ENCODE data around the gene PCNX2.

PCNX2 gene

DNA sequence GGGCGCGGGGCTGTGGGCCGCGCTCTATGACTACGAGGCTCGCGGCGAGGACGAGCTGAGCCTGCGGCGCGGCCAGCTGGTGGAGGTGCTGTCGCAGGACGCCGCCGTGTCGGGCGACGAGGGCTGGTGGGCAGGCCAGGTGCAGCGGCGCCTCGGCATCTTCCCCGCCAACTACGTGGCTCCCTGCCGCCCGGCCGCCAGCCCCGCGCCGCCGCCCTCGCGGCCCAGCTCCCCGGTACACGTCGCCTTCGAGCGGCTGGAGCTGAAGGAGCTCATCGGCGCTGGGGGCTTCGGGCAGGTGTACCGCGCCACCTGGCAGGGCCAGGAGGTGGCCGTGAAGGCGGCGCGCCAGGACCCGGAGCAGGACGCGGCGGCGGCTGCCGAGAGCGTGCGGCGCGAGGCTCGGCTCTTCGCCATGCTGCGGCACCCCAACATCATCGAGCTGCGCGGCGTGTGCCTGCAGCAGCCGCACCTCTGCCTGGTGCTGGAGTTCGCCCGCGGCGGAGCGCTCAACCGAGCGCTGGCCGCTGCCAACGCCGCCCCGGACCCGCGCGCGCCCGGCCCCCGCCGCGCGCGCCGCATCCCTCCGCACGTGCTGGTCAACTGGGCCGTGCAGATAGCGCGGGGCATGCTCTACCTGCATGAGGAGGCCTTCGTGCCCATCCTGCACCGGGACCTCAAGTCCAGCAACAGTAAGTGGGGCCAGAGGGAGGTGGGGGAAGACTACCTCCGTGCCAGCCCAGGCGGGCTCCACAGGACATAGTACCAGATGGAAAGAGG, 32.8 kb upstream of the PCNX2 start:
- TF ChIP-seq CTCF (IDR thresholded peaks at IDR 0.05; ENCODE audit: low read depth, low read length, missing control alignments): no peak
- peak overlapping the region; percentile 49 for H3K4me3 ChIP-seq (replicated peaks; ENCODE audit: low read depth, low read length)
- no peak for DNase-seq (ENCODE audit: extremely low read depth, low read depth)

DNA sequence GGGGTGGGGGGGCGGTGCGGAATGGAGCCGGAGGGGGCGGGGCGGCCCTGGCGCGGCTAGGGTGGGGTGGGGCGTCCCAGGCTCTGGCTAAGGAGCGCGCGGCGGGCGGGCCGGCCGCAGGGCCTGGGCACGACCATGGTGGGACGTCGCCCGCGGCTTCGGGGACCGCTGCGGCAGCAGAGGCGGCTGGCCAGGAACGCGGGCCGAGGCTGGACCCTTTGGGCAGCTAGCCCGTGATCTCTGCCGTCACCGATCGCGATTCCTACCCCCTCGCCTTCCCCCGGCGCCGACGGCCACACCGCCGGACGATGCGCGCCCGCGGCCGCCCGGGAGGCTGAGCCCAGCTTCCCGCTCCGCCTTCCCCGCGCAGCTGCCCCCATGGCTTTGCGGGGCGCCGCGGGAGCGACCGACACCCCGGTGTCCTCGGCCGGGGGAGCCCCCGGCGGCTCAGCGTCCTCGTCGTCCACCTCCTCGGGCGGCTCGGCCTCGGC, 32.2 kb upstream of the PCNX2 start, which contains the start of gene MAP3K21:
Gene MAP3K21 (plus strand): TSS at position 74 of the 491 bp plus-strand sequence. CDS start 305 bp downstream, at position 379.
- H3K4me3 ChIP-seq (replicated peaks; ENCODE audit: low read depth, low read length): peak within 1 kb of the TSS; percentile 49
- no peak for DNase-seq (ENCODE audit: extremely low read depth, low read depth)
- no peak for TF ChIP-seq CTCF (IDR thresholded peaks at IDR 0.05; ENCODE audit: low read depth, low read length, missing control alignments)

DNA sequence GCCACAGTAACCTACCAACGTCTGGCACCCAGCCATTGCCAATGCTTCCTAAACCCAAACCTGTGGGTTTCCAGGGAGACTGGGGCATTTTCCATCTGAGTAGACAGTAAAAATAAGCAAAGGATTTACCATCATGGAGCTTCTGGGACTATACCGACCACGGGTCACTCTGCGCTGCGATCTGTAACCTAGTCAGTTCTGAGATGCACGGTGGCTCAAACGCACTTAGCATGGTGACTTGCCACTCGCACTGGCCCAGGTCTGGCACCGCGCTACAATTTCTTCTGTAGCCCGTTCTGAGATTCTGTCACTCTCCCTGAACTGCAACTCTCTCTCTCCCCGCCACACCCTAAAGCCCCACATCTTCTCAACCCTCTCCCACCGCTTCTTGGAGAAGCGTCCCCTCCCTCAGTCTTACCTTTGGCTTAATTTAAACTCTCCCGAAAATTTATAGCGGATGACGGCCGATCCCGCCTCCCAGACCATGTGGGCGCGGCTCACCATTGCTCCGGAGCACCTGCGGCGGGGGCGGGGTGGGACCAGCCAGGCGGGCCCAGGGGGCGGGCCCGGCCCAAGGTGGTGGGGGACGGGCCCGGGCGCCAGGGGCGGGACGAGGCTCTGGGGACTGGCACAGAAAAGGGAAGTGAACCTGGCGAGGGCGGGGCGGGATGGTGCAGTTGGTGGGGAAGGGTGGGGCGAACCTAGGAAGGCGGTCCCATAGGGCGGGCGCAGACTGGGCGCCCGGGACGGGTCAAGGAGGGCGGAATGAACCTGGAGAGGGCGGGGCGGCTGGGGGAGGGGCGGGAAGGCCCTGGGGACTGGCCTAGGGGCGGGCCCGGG, 31.5 kb upstream of the PCNX2 start:
- no peak for DNase-seq (ENCODE audit: extremely low read depth, low read depth)
- peak overlapping the region; percentile 49 for H3K4me3 ChIP-seq (replicated peaks; ENCODE audit: low read depth, low read length)
- no peak for TF ChIP-seq CTCF (IDR thresholded peaks at IDR 0.05; ENCODE audit: low read depth, low read length, missing control alignments)

DNA sequence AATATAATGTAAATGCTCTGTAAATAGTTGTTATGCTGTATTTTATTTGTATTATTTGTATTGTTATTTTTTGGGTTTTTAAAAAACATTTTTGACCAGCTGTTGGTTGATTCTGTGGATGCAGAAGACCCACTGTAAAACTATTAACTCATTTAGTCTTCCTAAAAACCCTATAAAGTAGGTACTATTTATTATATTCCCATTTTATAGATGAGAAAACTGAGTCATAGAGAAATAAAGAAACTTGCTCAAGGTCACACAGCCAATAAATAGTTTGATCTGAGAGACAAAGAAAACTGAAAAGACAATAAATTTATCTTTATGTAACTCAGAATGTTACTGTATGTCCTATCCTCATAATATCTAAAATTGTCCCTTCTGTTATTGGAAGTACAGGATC, 30.8 kb upstream of the PCNX2 start:
- DNase-seq (ENCODE audit: extremely low read depth, low read depth): no peak
- H3K4me3 ChIP-seq (replicated peaks; ENCODE audit: low read depth, low read length): no peak overlapping the region
- TF ChIP-seq CTCF (IDR thresholded peaks at IDR 0.05; ENCODE audit: low read depth, low read length, missing control alignments): no peak

GRCh38 chr1:233323718-233324117, 28.2 kb upstream of the PCNX2 start:
- no peak overlapping the region for H3K4me3 ChIP-seq (replicated peaks; ENCODE audit: low read depth, low read length)
- TF ChIP-seq CTCF (IDR thresholded peaks at IDR 0.05; ENCODE audit: low read depth, low read length, missing control alignments): no peak
- no peak for DNase-seq (ENCODE audit: extremely low read depth, low read depth)

DNA sequence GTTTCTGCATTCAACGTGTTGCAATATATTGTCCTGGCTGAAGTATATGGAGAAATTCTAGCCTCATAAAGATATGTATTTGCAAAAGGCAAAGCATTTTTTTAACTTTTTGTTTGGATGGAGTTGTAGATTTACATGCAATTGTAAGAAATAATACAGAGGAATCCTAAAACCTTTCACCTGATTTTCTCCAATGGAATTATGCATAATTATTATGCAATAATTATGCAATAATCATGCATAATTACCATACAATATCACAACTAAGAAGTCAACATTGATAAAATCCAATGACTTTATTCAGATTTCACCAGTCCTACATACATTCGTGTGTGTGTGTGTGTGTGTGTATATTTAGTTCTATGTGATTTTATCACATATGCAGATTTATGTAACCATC, 24.5 kb upstream of the PCNX2 start:
- no peak for DNase-seq (ENCODE audit: extremely low read depth, low read depth)
- TF ChIP-seq CTCF (IDR thresholded peaks at IDR 0.05; ENCODE audit: low read depth, low read length, missing control alignments): no peak
- no peak overlapping the region for H3K4me3 ChIP-seq (replicated peaks; ENCODE audit: low read depth, low read length)

Data from HFF-Myc (cell line).